Measurements from ENCODE around the gene PXN. TPM values are rescaled to one million over a fixed set of nuclear protein-coding genes. Genes with fewer than 3 reads are reported as not detected.
"Not testable (repeated sequence)": the region's sequence is repeated elsewhere in the genome, so short reads cannot be mapped to it uniquely, and the experiment has no call there.

Gene PXN
- total RNA-seq, 1 donor from 2014 or later: 47.1 TPM

DNA sequence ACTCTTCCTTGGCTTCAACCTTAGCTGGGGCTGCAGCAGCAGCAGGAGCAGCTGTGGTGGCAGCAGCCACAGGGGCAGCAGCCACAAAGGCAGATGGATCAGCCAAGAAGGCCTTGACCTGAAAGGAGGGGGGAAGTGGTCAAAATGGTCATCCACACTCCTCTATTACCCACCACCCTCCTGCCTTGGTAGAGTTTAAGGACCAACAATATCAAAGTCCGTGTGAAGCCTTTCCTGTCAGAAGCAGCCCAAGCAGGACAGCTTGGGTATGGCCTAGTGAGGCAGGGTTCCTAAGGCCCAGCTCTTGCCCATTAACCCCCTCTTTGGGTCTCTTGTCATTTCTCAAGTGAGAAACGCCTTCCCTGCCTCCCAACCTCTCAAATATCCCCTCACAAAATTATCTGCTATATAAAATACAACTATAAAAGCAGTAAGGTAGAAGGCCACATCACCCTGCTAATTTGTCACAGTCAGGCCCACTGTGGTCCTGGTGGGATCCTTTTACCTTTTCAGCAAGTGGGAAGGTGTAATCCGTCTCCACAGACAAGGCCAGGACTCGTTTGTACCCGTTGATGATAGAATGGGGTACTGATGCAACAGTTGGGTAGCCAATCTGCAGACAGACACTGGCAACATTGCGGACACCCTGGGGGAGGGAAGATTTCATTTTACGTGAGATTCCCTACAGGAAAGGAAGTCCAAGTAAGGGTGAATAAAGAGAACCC lies 68.6 kb downstream of the PXN start:
- DNase-seq; ATAC-seq (ENCODE audit: poor library complexity); intact Hi-C loops (cut with DNase I): not testable (repeated sequence)

- intact Hi-C loops (cut with DNase I): no loop called here
- DNase-seq (no peak), ATAC-seq (ENCODE audit: poor library complexity) (no peak)
Observed at GRCh38 chr12:120196363-120196762, 69.2 kb downstream of the PXN start.

DNA sequence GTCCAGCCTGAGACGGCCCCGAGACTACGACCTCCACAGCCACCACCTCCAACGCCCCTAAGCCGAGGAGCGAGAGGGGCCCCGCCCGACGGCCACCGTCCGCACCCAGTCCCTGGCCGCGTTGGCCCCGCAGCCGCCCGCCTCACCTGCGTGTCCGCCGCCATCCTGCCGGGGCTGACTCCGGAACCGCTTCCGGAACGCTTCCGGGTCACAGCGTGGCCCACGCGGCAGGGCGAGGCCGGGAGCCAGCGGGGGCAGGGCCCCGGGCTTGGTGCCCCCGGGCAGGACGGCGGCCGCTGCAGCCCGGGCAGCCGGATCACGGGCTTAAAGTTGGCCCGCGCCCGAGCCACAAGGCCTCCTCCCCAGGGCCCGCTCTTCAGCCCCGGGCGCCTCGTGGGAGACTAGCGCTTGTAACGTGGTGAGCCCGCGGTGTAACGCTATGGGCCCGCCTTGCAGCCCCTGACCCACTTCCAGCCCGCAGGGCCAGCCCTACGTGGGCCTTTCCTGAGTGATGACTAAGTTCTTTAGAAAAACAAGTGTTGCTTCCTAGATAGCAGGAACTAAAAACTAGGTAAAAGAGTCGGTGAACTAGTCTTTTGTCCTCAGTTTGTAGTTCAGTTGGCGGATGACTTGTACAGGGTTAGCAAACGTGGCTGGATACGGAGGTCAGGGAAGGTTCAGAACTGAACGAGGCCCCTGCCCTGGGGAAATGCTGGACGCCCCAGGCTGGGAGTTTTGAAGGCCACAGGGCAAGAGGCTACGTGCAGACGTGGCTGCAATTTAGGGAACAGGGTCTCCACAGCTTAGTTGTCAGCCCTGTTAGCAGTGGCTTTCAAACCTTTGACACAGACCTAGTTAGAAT lies 70.8 kb downstream of the PXN start, which contains the start of gene GCN1:
Gene GCN1, minus strand, starts transcription at position 182 of the 862 bp plus-strand sequence. Its CDS starts 18 bp downstream, at position 164.
- intact Hi-C loops (cut with DNase I): no loop called here
- DNase-seq: peak; percentile 91
- ATAC-seq (ENCODE audit: poor library complexity): peak; percentile 97

GRCh38 chr12:120194226-120194533 lies 71.3 kb downstream of the PXN start:
- no peak for DNase-seq
- intact Hi-C loops (cut with DNase I): no loop called here
- peak; percentile 53 for ATAC-seq (ENCODE audit: poor library complexity)

GRCh38 chr12:120193286-120193685 lies 72.2 kb downstream of the PXN start:
- ATAC-seq (ENCODE audit: poor library complexity); intact Hi-C loops (cut with DNase I); DNase-seq: not testable (repeated sequence)

GRCh38 chr12:120190985-120191480 lies 74.5 kb downstream of the PXN start:
- no peak for ATAC-seq (ENCODE audit: poor library complexity)
- intact Hi-C loops (cut with DNase I): no loop called here
- no peak for DNase-seq

DNA sequence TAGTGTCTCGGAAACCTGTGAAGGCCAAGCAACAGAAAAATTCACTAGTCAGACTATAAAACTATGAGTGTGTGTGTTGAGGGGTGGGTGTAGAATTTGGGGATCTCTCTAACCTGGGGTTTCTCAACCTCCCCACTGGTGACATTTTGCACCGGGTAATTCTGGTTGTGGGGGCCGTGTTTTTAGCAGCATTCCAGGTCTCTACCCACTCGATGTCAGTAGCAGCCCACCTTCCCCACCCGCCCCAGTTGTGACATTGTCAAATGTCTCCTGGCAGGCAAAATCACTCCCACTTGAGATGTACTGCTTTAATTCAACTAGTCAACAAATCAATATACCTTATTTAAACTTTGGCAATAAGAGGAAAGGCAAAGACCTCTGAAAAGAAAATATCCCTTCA lies 75.1 kb downstream of the PXN start:
- no peak for ATAC-seq (ENCODE audit: poor library complexity)
- DNase-seq: no peak
- intact Hi-C loops (cut with DNase I): no loop called here

GRCh38 chr12:120186654-120187053 lies 78.9 kb downstream of the PXN start:
- ATAC-seq (ENCODE audit: poor library complexity) (no peak), DNase-seq (no peak)
- intact Hi-C loops (cut with DNase I): no loop called here

GRCh38 chr12:120183211-120183631 lies 82.3 kb downstream of the PXN start:
- DNase-seq: no peak
- intact Hi-C loops (cut with DNase I): no loop called here
- ATAC-seq (ENCODE audit: poor library complexity): peak; percentile 45

GRCh38 chr12:120181991-120182631 lies 83.4 kb downstream of the PXN start:
- intact Hi-C loops (cut with DNase I): no loop called here
- DNase-seq: no peak
- ATAC-seq (ENCODE audit: poor library complexity): no peak

DNA sequence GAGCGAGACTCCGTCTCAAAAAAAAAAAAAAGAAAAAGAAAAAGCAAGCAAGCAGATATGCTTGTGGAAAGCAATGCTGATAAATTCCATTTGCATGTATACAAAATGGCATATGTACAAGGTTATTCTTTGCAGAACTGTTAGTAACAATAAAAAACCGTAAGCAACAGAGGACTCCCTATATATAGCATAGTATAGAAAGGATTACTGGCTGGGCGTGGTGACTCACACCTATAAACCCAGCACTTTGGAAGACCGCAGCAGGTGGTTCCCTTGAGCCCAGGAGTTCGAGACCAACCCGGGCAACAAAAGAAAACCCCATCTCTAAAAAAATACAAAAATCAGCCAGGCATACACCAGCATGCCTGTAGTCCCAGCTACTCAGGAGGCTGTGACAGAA lies 84.6 kb downstream of the PXN start:
- intact Hi-C loops (cut with DNase I): no loop called here
- ATAC-seq (ENCODE audit: poor library complexity) (no peak), DNase-seq (no peak)

DNA sequence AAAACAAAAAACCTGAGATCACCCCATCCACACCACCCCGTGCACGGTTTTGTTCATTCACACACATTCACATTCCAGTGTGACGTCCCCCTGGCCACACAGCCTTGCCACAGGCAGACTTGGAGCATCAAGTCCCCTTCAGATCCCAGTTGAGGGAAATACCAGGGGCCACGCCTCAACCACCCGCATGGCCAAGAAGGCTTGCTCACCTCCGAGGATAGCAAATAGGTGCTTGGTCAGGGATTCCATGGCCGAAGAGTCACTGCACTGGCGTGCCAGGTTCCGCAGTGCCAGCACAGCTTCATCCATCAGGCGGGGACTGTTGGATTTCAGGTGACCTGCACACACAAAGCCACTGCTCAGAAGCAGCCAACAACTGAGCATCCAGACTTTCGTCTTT lies 90.0 kb downstream of the PXN start:
- intact Hi-C loops (cut with DNase I): no loop called here

GRCh38 chr12:120175062-120175461 lies 90.5 kb downstream of the PXN start:
- DNase-seq (no peak), ATAC-seq (ENCODE audit: poor library complexity) (no peak)
- intact Hi-C loops (cut with DNase I): no loop called here

More for the DNA sequence above, 90.0 kb downstream of the PXN start:
- no peak for ATAC-seq (ENCODE audit: poor library complexity)
- DNase-seq: no peak

DNA sequence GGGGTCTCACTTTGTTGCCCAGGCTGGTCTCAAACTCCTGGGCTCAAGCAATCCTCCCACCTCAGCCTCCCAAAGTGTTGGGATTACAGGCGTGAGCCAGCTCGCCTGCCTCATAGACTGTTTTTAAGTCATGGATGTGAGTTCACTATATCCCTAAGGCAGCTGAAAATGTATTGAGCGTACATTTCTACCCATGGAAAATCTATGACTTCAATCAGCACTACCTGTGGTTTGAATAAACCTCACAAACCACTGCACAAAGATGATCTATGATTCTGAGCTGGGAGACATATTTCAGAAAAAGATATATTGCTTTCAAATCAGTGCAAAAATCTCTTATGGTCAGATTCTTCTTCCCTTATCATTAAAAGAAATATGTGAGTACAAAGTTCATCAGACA lies 93.5 kb downstream of the PXN start:
- intact Hi-C loops (cut with DNase I): no loop called here
- ATAC-seq (ENCODE audit: poor library complexity): no peak
- DNase-seq: no peak

DNA sequence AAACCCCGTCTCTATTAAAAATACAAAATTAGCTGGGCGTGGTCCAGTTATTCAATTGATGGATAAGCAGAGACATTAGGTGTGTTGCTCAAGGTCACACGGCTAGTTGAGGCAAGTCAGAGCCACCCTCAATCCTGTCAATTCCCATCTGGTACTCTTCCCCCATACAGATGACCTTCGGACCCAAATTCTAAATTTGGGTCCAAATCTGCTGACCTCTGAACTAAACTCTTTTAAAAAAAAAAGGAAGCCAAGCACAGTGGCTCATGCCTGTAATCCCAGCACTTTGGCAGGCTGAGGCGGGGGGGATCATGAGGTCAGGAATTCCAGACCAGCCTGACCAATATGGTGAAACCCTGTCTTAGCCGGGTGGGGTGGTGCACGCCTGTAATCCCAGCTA lies 94.9 kb downstream of the PXN start:
- DNase-seq: no peak
- ATAC-seq (ENCODE audit: poor library complexity): no peak
- intact Hi-C loops (cut with DNase I): no loop called here

- ATAC-seq (ENCODE audit: poor library complexity): no peak
- intact Hi-C loops (cut with DNase I): no loop called here
- DNase-seq: no peak
Observed at GRCh38 chr12:120169946-120170345, 95.6 kb downstream of the PXN start.

DNA sequence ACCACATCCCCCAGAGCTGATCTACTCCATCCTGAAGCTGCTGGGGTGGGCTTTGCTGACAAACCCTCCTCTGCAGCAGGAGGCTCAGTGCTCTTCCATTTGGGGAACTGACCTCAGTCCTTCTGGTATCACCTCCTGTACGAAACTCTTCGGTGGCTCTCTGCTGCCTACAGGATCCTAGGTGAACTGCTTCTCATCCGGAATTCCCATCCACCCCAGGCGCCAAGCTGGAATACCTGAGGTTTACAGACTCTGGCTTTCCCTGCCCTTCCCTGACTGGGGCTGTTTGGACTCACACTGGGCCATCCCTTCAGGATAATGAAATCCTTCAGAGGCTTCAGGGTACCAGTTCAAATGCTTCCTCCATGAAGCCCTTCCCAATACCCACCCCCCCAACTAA lies 97.2 kb downstream of the PXN start:
- DNase-seq (no peak), ATAC-seq (ENCODE audit: poor library complexity) (no peak)
- intact Hi-C loops (cut with DNase I): no loop called here

DNA sequence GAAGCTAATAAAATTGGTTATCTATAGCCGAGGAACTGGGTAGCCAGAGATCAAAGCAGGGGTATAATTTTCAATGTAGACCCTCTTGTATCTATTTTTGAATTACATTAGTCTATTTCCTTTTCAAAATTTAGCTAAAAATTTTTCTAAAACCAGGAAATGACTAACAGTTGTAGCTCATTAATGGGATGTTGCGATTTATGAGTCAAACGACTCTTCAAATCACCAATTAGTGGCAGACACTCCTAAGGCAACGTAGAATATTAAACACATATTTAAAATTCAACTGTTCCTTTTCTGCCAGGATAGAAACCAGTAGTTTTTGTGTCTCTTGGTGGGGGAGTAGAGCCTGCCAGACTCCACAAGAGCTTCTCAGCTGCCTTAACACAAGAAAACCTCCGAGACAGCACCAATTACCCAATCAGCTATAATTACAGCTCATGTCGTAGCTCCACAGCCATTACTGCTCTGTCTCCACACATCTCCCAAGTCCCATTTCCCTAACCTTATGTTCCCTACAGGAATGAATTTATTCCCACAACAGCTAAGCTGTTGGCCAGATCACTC lies 97.9 kb downstream of the PXN start:
- intact Hi-C loops (cut with DNase I): no loop called here
- DNase-seq (no peak), ATAC-seq (ENCODE audit: poor library complexity) (no peak)

DNA sequence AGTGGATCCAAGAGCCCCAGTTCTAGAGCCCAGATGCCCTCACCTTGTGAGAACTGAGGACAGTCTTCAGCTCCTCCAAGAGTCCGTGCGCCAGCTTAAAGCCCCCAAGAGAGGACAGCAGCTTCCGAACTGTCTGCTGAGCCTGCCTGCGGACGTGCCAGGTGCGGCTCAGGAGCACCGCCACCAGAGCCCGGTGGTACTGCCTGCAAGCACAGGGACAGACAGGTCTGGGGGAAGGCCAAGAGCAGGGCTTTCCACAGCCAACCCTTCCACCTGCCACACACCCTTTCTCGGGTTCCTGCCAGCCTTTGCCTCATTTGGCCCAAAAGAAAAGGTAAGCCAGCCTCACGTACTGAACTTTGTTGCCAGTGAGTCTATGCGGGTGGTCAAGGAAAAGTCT lies 101.2 kb downstream of the PXN start:
- intact Hi-C loops (cut with DNase I): no loop called here
- DNase-seq: no peak
- ATAC-seq (ENCODE audit: poor library complexity): no peak

Measured in Right ventricle myocardium superior (tissue), 1 donor.